HG02798 (cell line): ENCODE results near the gene FNDC10.
"Not testable (repeated sequence)": the region's sequence is repeated elsewhere in the genome, so short reads cannot be mapped to it uniquely, and the experiment has no call there.

Experiments
- ATAC-seq: cut with Tn5 transposase; IDR thresholded peaks from one replicate; pipeline ENCODE4 v1.9.1; 2021; ENCODE audit warnings: mild to moderate bottlenecking; ENCODE audit not compliant: unreplicated experiment, poor library complexity

FNDC10 gene

GRCh38 chr1:1573843-1574720 is 25.9 kb downstream of the FNDC10 start:
- peak; percentile 79 for ATAC-seq

DNA sequence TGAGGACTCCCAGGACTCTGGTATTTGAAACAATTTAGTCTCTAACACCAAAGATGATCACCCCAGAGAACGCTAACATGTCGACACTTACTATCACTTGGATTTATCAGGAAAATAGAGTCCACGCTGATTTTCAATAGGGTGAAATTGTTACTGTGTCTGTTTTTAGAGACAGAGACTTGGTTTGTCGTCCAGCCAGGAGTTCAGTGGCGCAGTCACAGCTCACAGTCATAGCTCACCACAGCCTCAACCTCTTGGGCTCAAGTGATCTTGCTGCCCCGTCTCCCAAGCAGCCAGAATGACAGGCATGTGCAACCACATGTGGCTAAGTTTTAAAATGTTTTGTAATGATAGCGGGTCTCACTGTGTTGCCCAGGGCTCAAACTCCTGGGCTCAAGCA is 30.6 kb downstream of the FNDC10 start:
- no peak for ATAC-seq

DNA sequence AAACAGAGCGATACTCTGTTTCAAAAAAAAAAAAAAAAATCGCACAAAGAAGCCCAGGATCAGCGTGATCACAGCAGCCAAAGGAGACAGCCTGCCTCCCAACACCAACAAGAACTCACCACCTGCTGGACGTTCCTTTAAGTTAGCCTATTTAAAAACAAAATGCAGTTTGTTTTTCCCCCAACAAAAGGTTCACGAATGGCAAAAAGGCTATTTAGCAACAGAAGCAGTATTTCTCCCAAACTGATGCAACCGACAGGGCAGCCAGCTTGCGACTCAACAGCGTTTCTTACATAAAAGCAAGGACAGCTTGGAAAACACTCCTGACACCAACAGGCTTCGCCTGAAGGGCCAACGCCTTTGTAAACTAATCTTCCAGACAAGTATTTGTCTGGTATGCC is 32.0 kb downstream of the FNDC10 start:
- no peak for ATAC-seq

- ATAC-seq = no peak
These were observed 32.6 kb downstream of the FNDC10 start for GRCh38 chr1:1567152-1567875.

DNA sequence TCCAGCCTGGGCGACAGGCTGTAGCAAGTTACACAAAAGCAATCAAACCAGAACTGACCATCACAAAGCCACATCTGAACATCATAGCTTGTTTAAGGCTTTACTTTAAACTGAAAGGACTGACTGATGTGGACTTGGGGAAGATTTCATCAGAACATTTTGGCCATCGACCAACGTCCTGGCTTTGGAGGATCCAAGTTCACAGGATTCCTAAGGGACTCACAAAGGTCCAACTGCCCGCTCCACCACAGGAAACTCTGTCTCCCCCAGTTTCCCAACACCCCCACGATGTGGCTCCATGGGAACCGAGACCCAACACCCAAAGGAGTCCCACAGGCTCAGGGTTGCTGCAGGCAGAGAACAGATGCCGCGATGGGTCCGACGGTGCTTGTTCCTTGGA is 34.6 kb downstream of the FNDC10 start:
- no peak for ATAC-seq

DNA sequence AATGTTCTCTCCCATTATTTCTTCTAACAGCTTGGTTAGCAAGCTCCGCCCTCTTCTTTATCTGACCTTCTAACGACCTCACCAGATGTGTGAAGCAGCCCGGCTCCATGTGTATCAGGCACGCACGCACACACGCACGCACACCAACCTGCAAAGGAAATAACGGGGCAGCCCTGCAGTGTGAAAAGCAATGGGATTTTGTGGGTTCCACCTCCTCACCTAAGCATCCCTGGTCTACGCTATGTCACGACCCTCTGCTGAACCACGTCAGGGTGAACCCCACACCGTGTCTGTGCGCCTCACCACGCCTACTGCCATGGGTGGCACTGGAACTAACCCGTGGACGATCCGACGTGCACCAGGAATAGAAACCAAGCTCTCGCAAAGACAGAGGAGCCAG is 35.7 kb downstream of the FNDC10 start:
- no peak for ATAC-seq

- no peak for ATAC-seq
These were observed 36.2 kb downstream of the FNDC10 start for GRCh38 chr1:1563688-1564087.

DNA sequence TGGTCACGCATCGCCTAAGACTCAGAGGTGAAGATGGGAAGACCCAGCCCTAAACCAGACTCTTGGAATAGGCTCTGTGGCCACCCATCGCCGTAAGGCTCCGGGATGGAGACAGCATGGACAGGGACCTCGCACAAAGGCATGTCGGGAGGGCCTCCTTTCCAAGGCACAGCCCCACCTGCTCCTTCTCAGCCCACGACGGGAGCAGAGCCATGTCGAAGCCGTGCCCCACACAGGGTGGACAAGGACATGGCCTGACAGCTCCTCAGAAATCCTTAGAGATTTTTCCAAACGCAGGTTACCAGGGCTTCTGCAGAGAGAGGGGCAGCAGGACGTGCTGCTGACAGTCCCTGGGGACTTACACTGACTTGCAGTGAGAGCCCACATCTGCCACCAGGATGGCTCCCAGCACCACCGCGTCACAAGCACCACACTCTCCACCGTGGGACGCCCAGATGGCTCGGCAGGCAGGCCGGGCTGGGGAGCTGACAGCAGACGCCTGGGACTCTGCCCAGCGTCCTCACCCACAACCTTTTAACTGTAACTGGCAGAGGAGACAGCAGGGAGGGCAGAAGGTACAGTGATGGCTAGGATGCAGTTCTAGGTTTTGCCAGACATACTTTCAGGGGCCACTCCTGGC is 37.3 kb downstream of the FNDC10 start:
- ATAC-seq = no peak

DNA sequence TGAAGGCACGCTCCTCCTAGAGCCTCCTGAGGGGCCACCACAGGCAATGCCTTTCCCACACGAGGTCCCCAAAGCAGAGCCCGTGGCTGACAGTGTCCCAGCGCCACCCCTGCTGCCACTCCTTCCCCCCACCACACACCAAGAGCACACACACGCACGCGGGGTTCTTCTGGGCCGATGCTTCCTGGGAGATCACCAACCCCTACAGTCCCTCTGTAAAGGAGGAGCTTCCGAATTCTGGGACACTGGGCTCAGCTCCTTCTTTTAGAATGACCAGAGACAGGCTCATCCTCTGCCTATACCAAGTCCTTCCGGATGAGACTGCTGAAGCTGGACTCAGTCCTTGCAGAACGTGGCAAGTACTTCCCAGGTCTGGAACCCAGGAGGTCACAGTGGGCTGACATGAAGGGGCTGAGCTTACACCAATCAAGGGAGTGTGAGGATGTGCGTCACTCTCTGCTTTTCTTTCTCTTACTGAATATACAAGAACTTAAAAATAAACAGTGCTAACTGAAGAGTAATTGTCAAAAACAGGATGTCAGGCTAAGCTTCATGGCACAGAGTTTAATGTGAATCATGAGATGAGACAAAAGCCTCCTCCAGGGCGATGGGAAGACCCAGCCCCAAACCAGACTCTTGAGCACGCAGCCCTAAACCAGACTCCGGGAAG is 38.0 kb downstream of the FNDC10 start:
- no peak for ATAC-seq

DNA sequence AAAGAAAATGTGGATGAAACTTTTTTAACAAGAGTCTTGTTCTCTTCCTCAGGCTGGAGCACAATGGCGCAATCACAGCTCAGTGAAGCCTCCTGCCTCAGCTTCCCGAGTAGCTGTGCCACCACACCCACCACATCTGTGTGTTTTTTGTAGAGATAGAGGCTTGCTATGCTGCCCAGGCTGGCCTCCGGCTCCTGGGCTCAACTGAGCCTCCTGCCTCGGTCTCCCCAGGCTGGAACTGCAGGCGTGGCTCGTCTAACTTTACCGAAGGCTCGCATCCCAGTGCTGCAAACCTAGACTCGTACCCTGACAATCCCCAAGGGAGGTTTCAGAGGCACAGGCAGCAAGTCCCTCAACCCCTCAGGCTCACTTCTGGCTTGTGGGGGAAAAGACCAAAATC is 39.8 kb downstream of the FNDC10 start:
- ATAC-seq = no peak

GRCh38 chr1:1559066-1559465 is 40.9 kb downstream of the FNDC10 start:
- no peak for ATAC-seq

- no peak for ATAC-seq
These were observed 41.3 kb downstream of the FNDC10 start for GRCh38 chr1:1558591-1558990.

GRCh38 chr1:1557688-1558087 is 42.2 kb downstream of the FNDC10 start:
- not testable (repeated sequence) for ATAC-seq

- ATAC-seq = not testable (repeated sequence)
These were observed 43.0 kb downstream of the FNDC10 start for GRCh38 chr1:1556961-1557360.

- no peak for ATAC-seq
These were observed 43.4 kb downstream of the FNDC10 start for GRCh38 chr1:1556505-1556904.

- ATAC-seq = no peak
These were observed 44.7 kb downstream of the FNDC10 start for GRCh38 chr1:1554926-1555915.

DNA sequence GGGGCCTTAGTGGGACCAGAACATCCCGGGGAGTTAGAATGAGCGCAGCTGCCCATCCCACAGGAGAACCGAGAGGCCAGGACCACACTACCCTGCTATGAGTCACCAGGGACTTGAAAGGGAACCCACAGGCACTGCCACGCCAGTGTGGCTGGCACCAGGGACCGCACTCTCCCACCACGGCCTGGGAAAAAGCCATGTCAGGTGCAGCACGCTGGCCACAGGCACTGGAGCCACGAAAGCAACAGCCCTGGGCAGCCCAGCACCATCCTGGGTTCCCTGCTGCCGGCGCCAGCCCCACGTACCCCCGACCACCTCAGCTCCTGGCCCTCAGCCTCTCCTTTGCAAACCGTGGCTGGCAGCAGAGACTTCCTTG is 45.4 kb downstream of the FNDC10 start:
- ATAC-seq = no peak

DNA sequence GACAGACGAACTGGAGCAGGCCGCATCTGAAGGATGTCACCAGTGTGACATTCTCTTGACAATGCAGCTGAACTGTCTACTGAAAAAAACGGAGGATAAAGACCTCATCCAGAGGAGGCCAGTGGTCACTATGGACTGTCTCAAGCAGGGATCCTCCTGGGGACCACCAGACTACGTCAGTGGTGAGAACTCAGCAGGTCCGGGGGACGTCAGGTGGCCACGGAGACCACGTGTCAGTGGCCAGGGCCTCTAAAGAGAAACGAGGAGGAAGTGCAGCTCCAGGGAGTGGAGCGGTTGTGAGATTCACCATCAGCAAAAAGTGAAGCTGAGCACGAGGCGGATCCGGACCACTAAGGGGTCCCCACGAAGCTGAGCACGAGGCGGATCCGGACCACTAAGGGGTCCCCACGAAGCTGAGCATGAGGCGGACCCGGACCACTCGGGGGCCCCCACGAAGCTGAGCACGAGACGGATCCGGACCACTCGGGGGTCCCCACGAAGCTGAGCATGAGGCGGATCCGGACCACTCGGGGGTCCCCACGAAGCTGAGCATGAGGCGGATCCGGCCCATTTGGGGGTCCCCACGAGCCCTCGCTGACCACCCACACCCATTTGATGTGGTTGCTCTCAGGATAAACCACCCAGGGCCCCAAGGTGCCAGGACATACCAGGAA is 46.0 kb downstream of the FNDC10 start:
- no peak for ATAC-seq

DNA sequence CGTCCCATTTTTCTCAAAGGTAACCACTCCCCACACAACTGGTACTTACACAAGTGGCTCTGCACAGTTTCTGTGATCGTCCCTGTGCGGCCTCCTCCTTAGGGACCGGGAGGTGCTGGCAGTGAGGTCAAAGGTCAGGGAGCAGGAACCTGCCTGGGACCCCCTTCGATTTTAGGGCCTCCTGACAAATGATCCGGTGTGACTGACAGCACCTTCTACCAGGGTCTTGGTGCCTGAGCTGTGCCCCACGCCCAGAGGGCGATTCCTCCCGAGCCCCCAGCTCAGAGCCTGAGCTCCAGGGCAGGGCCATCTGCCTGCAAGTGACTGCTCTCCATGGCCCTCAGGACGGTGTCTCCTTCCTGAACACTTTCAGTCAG is 47.7 kb downstream of the FNDC10 start:
- no peak for ATAC-seq
